Activated T-cell treated with anti-CD3 and anti-CD28 coated beads, Interleukin-2, amount 50 U/mL, for 4 hours (primary cell): Measurements from ENCODE around the gene NR2C1. TPM values are rescaled to one million over a fixed set of nuclear protein-coding genes. Genes with fewer than 3 reads are reported as not detected.
"Not testable (repeated sequence)": the region's sequence is repeated elsewhere in the genome, so short reads cannot be mapped to it uniquely, and the experiment has no call there.

Source experiments
- ATAC-seq, 2 donors: fragments of 200-7000 bp; cut with Tn5 transposase; one replicate each; pipeline ENCODE4 v1.10.0; 2021
- DNase-seq: peaks from one replicate; pipeline ENCODE4 v3.0.0-alpha.2; 2020
- H3K27me3 Mint-ChIP-seq: one replicate; pipeline ENCODE4 v1.8.0; 2021; ENCODE audit warnings: low read depth, mixed read lengths
- H3K36me3 Mint-ChIP-seq: one replicate; pipeline ENCODE4 v1.8.0; 2022; ENCODE audit warnings: mixed read lengths; ENCODE audit not compliant: insufficient read depth
- H3K4me1 Mint-ChIP-seq: one replicate; pipeline ENCODE4 v1.8.0; 2021; ENCODE audit warnings: low read depth, mixed read lengths
- H3K4me3 Mint-ChIP-seq: one replicate; pipeline ENCODE4 v1.8.0; 2021; ENCODE audit warnings: mild to moderate bottlenecking, moderate library complexity, mixed read lengths
- H3K9me3 Mint-ChIP-seq: one replicate; pipeline ENCODE4 v1.8.0; 2021; ENCODE audit warnings: mixed read lengths
- total RNA-seq, 3 donors: library from RNA; stranded (reverse); gene quantifications; one replicate each; pipeline ENCODE4 v1.2.1, GENCODE V29; 2021

Gene NR2C1
- total RNA-seq, 3 donors from 2014 or later, result 13.4 to 16.5 (median 14.1) TPM

DNA sequence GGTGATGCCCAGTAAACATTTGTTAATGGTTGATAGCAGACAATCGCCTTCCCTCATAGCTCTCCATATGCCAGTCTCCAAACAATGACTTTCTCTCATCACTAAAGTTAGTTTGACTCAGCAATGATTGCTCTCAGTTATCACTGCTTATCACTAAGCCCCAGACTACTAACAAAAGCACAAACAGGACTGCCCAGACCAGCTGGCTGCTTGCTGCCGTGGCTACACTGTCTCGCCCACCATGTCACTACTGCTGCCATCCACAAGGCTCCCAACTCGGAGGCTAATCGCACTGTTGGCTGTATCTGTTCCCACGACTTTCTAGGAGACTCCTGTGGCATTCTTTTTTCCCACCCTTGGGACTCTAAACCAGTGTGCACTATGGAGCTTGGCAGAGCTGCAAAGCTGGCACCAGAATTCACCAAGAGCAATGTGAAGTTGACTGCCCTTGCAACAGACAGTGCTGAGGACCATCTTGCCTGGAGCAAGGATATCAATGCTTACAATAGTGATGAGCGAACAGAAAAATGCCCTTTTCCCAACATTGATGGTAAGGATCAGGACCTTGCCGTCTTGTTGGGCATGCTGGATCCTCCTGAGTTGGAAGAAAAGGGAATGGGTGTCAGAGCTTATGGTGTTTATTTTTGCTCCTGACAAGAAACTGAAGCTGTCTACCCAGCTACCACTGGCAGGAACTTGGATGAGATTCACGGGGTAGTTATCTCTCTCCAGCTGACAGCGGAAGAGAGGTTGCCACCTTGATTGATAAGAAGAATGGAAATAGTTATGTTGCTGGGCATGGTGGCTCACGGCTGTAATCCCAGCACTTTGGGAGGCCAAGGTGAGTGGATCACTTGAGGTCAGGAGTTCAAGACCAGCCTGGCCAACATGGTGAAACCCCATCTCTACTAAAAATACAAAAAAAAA is 27.1 kb upstream of the NR2C1 start:
- Mint-ChIP-seq H3K9me3 (no peaks in the 10 kb centered on the region), H3K4me3 (no peak overlapping the region), H3K36me3 (no peaks in the 10 kb centered on the region), H3K4me1 (peaks cover 14% of the 10 kb centered on the region), H3K27me3 (no peaks in the 10 kb centered on the region)
- ATAC-seq (no peak), DNase-seq (no peak)

DNA sequence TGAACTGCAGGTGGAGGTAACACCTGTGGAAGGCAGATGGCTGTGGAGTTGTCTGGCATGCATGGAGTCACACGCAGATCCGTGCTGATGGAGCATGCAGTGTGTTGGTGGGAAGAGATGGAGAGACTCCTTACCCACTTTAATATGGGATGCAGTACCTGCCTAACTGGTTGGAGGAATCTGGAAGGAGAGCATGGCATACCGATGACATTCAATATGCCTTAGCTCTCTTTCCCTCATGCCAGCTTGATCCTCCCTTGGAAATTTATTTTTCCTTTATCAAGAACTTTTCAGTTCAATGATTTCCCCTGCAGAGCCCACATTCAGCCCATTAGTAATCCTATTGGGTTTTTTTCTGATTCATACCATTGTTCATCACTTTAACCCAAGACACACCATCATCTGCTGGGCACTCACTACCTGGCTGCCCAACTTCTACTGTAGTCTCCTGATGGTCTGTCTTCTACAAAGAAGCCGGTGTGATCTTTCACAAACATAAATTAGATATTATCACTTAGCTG is 25.9 kb upstream of the NR2C1 start:
- ATAC-seq (no peak), DNase-seq (no peak)
- Mint-ChIP-seq H3K4me1 (peaks cover 11% of the 10 kb centered on the region), H3K36me3 (no peaks in the 10 kb centered on the region), H3K4me3 (no peak overlapping the region), H3K27me3 (no peaks in the 10 kb centered on the region), H3K9me3 (no peaks in the 10 kb centered on the region)

- ATAC-seq, result no peak
- DNase-seq, result no peak
- no peak overlapping the region for H3K4me3 Mint-ChIP-seq
- no peaks in the 10 kb centered on the region for H3K27me3 Mint-ChIP-seq
- no peaks in the 10 kb centered on the region for H3K4me1 Mint-ChIP-seq
- no peaks in the 10 kb centered on the region for H3K9me3 Mint-ChIP-seq
- peaks cover 1% of the 10 kb centered on the region for H3K36me3 Mint-ChIP-seq
These were observed 23.4 kb upstream of the NR2C1 start for GRCh38 chr12:95096852-95097251.

GRCh38 chr12:95096378-95096777 is 23.0 kb upstream of the NR2C1 start:
- H3K27me3 Mint-ChIP-seq, result no peaks in the 10 kb centered on the region
- ATAC-seq, result no peak
- no peak overlapping the region for H3K4me3 Mint-ChIP-seq
- no peaks in the 10 kb centered on the region for H3K9me3 Mint-ChIP-seq
- DNase-seq, result no peak
- H3K4me1 Mint-ChIP-seq, result no peaks in the 10 kb centered on the region
- peaks cover 1% of the 10 kb centered on the region for H3K36me3 Mint-ChIP-seq

DNA sequence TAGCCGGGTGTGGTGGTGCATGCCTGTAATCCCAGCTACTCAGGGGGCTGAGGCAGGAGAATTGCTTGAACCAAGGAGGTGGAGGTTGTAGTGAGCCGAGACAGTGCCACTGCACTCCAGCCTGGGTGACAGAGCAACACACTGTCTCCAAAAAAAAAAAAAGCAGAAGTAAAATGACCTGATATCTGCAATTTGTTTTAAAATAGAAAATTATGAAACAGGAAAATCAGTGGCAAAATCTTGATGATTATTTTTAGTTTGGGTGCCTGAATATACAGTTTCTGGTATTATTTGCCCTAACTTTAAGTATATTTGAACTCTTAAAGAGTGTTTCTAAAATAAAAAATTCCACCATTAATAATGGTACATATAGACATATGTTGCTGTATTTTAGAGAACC is 22.4 kb upstream of the NR2C1 start:
- not testable (repeated sequence) for H3K27me3 Mint-ChIP-seq, H3K4me1 Mint-ChIP-seq, H3K9me3 Mint-ChIP-seq, DNase-seq, H3K36me3 Mint-ChIP-seq, H3K4me3 Mint-ChIP-seq, ATAC-seq

- DNase-seq (no peak), ATAC-seq (no peak)
- Mint-ChIP-seq H3K9me3 (no peaks in the 10 kb centered on the region), H3K4me3 (no peak overlapping the region), H3K27me3 (peaks cover 4% of the 10 kb centered on the region), H3K36me3 (peaks cover 1% of the 10 kb centered on the region), H3K4me1 (no peaks in the 10 kb centered on the region)
These were observed 16.0 kb upstream of the NR2C1 start for GRCh38 chr12:95089462-95089861.

DNA sequence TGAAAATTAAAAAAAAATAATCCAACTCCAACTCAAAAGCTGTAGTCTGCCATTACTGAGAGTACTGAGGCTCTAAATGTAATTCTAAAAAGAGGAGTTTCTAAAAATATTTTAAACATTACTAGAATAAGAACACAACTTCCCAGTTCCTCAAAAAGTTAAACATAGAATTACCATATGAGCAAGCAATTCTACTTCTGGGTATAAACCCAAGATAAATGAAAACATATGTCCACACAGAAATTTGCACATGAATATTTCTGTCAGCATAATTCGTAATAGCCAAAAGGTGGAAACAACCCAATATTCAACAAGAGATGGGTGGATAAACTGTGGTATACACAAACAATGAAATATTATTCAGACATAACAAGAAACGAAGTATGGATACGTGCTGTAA is 15.0 kb upstream of the NR2C1 start:
- peaks cover 1% of the 10 kb centered on the region for H3K36me3 Mint-ChIP-seq
- no peak overlapping the region for H3K4me3 Mint-ChIP-seq
- no peaks in the 10 kb centered on the region for H3K4me1 Mint-ChIP-seq
- ATAC-seq (no peak), DNase-seq (no peak)
- peaks cover 4% of the 10 kb centered on the region for H3K27me3 Mint-ChIP-seq
- no peaks in the 10 kb centered on the region for H3K9me3 Mint-ChIP-seq

DNA sequence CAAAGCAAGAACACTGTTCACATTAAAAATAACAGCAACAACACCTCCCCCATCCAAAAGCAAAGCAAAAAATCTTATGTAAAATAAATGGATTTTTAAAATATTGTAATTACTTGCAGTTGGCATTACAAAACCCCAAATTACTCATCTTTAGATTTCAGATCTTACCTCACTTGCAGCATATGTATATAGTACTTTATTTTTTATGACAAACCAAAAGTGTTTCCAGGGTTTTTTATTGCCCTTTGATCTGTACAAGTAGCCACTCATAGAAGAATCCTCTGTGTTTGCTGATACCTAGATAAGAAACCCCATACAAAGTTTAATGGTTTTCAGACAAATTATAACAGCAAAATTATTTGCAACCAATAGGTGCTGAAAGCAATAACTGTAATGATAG is 12.2 kb upstream of the NR2C1 start:
- no peaks in the 10 kb centered on the region for H3K4me1 Mint-ChIP-seq
- no peaks in the 10 kb centered on the region for H3K36me3 Mint-ChIP-seq
- ATAC-seq (peak; percentile 46 to 58), DNase-seq (no peak)
- H3K4me3 Mint-ChIP-seq, result no peak overlapping the region
- H3K9me3 Mint-ChIP-seq, result no peaks in the 10 kb centered on the region
- H3K27me3 Mint-ChIP-seq, result peaks cover 4% of the 10 kb centered on the region

DNA sequence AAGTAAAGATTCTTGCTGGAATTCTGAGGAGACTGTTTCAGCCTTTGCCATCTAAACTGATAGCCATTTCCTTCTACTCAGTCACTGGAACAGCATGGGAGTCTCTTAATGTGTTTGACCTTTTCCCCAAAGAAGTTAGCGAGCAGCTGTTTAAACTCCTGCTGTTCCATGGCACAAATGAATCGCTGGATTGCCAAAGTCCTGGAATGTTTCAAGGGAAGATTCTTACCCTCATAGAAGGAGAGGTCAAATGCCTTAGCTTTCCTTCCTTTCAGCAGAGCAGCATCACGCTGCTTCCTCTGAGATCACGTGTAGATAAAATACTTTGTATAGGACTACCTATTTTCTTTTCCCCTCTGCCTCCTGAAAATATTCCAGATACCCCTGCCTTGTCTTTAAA is 10.5 kb upstream of the NR2C1 start:
- Mint-ChIP-seq H3K27me3 (no peaks in the 10 kb centered on the region), H3K36me3 (no peaks in the 10 kb centered on the region), H3K9me3 (no peaks in the 10 kb centered on the region), H3K4me1 (no peaks in the 10 kb centered on the region), H3K4me3 (no peak overlapping the region)
- DNase-seq (no peak), ATAC-seq (no peak)

DNA sequence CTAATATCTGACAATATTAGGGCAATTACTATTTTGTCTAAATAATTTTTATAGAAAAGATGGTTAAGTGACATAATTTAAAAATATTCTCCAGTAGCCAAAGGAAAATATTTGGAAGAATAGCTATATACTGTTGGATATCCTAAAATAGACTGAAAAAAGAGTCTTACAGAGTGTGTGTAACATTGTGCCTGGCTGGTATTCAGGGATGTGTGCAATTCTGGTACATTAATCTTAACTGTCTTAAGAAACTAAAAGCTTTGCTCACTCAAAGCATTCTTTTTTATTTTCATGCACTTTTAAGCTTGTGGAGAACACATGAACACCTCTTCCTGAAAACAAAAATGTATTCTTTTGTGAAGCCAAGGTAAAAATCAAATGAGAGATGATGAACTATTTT is 10.1 kb upstream of the NR2C1 start:
- DNase-seq (no peak), ATAC-seq (no peak)
- Mint-ChIP-seq H3K27me3 (no peaks in the 10 kb centered on the region), H3K9me3 (no peaks in the 10 kb centered on the region), H3K4me3 (no peak overlapping the region), H3K36me3 (no peaks in the 10 kb centered on the region), H3K4me1 (no peaks in the 10 kb centered on the region)

DNA sequence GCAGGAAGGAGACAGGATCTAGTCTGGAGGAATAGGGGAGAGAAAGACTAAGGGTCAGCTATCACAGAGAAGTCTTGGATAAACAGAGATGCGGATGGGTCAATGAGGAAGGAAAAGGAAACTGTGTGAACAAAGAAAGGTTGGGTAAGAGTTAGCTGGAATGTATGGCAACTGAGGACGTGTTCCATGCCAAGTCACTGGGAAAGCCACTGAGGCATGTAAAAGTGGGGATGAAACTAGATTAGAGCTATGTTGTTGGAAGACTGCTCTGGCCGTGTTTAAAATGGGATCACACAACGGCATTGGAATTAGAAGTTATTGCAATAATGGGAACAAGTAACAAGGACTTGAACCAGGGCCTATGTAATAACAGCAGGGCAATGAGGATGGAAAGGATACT is 3.9 kb upstream of the NR2C1 start:
- H3K4me1 Mint-ChIP-seq, result peaks cover 7% of the 10 kb centered on the region
- no peak overlapping the region for H3K4me3 Mint-ChIP-seq
- DNase-seq, result no peak
- no peaks in the 10 kb centered on the region for H3K9me3 Mint-ChIP-seq
- no peak for ATAC-seq
- no peaks in the 10 kb centered on the region for H3K27me3 Mint-ChIP-seq
- H3K36me3 Mint-ChIP-seq, result no peaks in the 10 kb centered on the region

DNA sequence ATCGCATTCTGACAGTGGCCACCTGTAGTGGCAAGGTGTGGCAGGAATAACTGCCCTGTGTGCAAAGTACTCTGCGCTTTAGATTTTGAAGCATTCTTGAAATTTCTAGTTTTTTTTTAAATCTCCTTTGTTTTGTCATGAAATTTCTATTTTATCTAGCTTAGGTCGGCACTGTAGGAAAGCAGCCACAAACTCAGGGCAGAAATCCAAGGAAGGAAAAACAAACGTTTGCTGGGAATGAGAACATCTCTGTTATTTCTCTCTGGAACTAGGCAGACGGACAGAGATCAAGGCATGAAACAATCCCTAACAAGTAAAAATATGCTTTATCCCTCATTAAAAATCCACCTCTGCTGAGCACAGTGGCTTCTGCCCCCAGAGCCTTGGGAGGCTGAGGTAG is 1.3 kb upstream of the NR2C1 start:
- ATAC-seq (no peak), DNase-seq (no peak)
- no peak overlapping the region for H3K4me3 Mint-ChIP-seq
- H3K27me3 Mint-ChIP-seq, result no peaks in the 10 kb centered on the region
- H3K4me1 Mint-ChIP-seq, result peaks cover 11% of the 10 kb centered on the region
- H3K9me3 Mint-ChIP-seq, result no peaks in the 10 kb centered on the region
- H3K36me3 Mint-ChIP-seq, result no peaks in the 10 kb centered on the region

DNA sequence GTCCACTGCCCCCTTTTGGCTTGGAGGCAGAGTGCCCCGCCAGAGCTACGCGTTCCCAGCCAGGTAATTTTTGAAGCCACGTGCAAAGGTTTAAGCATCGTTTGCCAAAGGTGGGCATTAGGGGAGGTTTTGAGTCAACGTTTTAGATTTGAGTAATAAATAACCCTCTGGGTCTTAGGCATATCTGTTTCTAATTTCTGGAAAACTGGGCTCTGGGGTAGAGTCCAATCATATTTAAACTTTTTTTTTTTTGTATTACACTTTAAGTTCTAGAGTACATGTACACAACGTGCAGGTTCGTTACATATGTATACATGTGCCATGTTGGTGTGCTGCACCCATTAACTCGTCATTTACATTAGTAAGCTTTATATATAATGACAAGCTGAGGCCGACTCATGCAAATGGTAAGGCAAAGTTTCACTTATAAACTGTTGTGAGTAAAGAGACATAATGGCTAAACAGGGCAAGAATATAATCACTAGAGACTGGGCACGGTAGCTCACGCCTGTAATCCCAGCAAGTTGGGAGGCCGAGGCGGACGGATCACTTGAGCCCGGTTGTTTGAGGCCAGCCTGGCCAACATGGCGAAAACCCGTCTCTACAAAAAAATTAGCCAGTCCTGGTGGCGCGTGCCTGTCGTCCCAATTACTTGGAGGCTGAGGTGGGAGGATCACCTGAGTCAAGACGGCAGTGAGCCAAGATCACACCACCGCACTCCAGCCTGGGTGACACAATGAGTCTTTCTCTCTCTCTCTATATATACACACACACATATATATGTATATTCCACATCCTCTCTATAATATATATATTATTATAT is 491 bp upstream of the NR2C1 start:
- ATAC-seq, result peak in 1 of 2 donors; percentile 4
- Mint-ChIP-seq H3K9me3 (no peaks in the 10 kb centered on the region), H3K4me1 (peaks cover 13% of the 10 kb centered on the region), H3K27me3 (no peaks in the 10 kb centered on the region), H3K36me3 (no peaks in the 10 kb centered on the region), H3K4me3 (peak overlapping the region; percentile 92)
- no peak for DNase-seq

GRCh38 chr12:95070378-95070777 is 3.0 kb downstream of the NR2C1 start:
- H3K9me3 Mint-ChIP-seq, result no peaks in the 10 kb centered on the region
- H3K4me1 Mint-ChIP-seq, result peaks cover 17% of the 10 kb centered on the region
- H3K36me3 Mint-ChIP-seq, result peaks cover 12% of the 10 kb centered on the region
- H3K27me3 Mint-ChIP-seq, result no peaks in the 10 kb centered on the region
- ATAC-seq (no peak), DNase-seq (no peak)
- H3K4me3 Mint-ChIP-seq, result no peak overlapping the region
